ENCODE results near the gene CRADD.

GRCh38 chr12:93748672-93749383 is 71.7 kb downstream of the CRADD start:
- TF ChIP-seq POLR2A (IDR thresholded peaks at IDR 0.05) (no peak), CTCF (IDR thresholded peaks at IDR 0.05) (no peak)

Measured in body of pancreas (tissue), 4 donors.